Activated T-cell treated with anti-CD3 and anti-CD28 coated beads, Interleukin-2, amount 50 U/mL, for 48 hours (primary cell): ENCODE results near the gene EIF5AL1.
"Not testable (repeated sequence)": the region's sequence is repeated elsewhere in the genome, so short reads cannot be mapped to it uniquely, and the experiment has no call there.

Experiments
- DNase-seq, 2 experiments: peaks; one replicate each; pipeline ENCODE4 v3.0.0-alpha.2; 2020

EIF5AL1 gene

DNA sequence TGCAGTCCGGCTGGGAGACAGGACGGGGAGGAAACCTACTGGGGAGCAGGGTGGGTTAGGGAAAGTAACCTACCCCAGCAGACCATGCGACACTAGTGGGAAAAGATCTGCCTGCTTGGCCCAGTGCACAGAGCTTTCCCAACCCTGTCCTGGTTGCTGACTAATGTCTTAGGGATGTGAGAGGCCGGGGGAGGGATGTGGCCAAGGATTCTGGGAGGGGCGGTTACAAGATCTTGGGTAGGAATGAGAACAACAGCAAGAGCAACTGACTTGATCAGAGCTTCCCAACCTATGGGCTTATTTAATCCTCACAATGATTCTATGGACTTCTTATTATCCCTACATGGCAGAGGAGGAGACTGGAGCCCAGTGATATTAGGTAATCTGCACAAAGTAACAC, 24.0 kb upstream of the EIF5AL1 start:
- DNase-seq: no peak

DNA sequence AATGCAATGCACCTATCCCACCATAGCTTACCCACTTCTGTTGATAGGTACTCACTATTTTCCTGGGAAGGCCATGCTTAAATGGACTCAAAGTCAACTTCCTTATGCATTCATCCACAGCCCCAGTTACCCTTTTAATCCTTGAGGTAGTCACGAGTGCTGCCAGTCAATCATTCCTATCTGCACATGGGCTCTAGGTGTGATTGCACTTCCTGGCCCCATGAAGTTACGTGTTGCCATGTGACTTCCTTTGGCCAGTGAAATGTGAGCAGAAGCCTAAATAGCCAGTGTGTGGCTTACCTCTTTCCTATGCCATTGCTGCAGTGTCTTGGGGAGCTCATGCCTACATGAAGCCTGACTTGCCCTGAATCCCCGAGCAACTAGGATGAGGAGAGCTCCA, 23.5 kb upstream of the EIF5AL1 start:
- DNase-seq: no peak

DNA sequence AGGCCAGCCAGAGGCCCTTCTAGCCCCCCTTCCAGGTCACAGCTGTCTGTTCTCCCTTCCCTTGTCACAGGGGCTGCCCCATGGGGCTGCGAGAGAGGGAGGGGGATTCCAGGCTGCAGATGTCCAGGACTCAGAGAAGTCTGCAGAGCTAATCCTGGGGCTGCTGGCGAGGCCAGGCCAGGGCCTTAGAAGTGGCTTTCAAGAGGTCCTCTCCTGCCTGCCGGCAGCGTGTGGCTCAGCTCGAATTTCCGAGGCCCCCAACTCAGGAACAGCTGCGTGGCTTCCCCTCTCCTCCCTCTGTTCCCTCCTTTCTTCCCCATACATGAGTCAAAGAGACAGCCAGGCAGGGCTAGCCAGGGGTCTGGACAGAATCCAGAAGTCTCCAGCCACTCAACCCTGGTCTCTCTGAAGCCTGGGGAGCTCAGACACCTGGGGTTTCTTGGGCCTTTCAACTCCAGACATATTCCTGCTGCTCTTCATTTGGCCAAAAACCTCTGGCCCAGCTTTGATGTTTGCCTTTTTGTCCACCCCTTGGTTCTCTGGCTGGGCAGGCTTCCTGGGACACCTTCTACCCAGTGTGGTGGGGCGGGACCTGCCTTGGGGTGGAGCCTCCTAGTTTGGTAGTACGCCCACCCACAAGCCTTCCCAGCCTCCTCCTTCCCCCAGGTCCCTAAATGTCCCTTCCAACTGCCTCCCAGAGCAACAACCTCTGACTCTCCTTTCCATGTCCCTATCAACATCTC, 21.8 kb upstream of the EIF5AL1 start:
- DNase-seq: no peak

DNA sequence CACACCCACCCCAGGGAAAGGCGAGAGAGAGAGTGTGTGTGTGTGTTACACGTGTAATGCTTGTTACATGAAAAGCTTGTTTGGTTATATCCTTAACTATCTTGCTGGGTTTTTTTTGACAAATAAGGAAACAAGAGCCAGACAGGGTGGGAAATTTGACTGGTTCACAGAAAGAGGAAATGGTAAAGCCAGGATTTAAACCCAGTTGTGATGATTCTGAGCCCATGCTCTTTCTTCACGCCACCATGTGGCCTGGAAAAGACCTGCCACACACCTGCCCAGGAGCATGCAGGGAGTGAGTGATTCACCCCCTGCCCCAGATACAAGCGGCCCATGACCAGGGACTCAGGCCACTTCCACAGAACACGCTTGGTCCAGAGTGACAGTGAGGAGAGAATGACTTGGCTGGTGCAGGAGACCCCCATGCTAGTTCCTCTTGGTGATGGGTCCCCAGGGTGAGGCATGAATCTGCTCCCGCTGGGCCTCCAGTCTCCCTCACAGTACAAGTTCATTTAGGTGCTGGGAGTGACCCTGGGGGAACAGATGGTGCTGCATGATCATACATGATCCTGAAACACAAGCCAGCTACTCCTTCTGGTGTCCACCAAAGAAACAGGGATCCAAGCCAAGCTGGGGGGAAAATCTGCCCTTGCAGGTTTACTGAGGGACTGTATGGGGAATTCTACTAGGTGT, 21.0 kb upstream of the EIF5AL1 start:
- no peak for DNase-seq

DNA sequence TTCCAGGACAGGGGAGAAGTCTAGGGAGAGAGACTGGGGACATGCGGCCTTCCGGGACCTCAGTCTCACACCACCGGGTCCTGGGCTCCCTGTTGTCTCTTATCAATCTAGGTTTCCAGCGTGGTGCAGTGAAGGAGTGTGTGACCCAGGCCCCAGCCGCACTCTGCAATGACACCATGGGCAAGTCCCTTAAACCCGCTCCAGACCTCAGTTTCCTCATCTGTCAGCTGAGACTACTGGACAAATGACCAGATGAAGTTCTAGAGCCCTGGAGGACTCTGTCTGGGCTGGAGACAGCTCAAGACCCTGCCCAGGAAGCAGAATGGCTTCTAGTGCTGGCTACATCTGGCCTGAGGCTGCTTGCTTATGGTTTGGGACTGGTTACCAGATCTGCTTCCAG, 20.1 kb upstream of the EIF5AL1 start:
- no peak for DNase-seq

DNA sequence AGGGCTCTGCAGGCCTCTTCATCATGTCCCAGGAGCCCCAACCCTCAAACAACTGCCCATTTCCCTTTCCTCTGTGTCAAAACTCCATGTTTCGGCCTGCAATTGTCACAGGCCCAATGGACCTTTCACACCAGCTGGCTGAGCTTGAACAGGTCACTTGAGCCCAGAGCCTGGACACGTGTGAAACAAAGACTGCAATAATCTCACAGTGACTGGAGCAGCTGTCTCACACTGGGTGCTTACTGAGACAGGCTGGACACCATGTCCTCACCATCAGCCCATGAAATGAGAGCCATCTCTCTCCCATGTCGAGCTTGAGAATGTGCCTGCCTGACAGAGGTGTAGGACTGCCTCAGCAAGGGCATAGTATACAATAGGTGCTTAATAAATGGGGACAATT, 19.5 kb upstream of the EIF5AL1 start:
- DNase-seq: no peak

DNA sequence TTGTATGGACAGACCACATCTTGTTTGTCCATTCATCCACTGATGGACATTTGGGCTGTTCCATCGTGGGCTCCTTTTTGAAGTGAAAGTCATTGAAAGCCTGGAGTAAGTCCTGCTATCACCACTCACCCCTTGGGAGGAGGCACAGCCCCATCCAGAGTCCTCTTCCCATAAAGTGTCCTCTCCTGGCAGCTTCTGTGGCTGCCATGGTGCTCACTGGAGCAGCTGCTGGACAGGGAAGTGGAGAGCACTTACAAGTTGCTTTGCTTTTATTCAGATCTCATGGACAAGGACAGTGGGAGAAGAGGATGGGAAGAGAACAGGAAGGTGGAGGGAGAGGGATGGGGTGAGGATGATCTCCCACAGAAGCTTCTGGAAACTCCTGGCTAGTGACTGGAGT, 18.5 kb upstream of the EIF5AL1 start:
- DNase-seq: no peak

DNA sequence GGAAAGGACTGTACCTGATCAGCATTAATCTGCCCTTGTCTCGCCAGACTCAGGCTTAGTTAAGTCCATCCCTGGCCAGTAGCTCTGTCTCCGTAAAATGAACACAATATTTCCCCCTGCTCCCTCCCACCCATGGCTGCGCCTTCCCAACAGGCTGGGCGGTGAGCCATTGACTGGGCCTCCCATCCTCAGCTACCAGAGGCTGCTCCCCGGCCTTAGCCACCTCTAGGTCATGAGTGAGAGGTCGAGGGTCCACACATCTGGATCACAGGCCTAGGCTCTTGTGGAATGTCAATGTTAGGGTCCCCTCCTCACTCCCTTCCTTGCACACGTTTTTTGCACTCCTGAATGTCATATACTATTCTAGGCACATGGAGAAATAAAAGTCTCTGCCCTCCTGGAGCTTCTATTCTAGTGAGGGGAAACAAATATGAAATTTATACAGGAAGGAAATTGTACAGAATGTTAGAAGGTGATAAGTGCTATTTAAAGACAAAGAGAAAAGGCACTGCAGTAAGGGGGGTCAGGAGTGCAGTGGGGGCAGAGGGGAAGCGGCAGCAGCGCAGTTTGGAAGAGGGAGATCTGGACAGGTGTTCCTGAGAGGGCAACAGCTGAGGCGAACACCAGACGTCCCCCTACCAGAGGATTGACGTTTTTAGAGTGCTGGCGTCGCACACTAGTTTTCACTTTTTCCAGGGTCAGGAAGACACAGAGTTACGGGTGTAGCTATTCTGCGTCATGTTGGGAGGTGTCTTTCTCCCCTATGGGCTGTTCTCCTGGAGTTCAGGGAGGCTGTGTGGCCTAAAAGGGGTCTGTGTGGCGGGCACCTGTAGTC, 17.2 kb upstream of the EIF5AL1 start:
- DNase-seq: no peak

DNA sequence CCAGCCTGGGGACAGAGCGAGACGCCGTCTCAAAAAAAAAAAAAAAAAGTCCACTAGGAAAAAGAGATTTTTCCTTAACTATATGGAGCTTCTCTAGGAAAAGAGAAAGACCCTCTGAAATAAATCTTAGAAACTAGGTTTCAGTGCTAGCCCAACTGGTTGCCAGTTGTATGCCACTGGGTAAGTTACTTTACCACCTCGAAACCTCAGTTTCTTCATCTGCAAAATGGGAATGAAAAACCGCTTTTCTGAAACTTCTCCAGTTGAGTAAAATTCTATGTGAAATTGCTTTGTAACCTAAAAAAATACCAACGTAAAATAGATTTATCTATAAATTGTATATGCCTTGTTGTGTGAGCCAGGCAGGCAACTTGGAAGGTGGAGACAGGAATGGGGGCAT, 16.5 kb upstream of the EIF5AL1 start:
- DNase-seq: no peak

DNA sequence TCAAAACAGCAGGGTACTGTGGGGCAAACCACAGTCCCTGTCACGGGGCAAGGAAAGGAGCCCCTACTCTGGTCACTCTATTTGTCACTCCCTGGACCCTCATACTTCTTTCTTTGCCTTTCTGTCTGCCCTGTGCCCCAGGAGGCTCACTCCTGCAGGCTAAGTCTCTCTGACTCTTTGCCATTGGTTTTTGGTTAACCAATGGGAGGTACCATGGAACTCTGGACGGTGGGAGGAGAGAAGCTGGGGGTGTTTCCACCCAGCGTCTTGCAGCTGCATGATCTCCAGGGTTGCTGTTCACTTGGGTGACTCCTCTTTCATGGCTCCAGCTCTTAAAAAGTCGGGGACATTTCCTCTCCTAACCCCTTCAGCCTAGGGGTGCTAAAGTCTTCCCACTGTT, 15.4 kb upstream of the EIF5AL1 start:
- no peak for DNase-seq

DNA sequence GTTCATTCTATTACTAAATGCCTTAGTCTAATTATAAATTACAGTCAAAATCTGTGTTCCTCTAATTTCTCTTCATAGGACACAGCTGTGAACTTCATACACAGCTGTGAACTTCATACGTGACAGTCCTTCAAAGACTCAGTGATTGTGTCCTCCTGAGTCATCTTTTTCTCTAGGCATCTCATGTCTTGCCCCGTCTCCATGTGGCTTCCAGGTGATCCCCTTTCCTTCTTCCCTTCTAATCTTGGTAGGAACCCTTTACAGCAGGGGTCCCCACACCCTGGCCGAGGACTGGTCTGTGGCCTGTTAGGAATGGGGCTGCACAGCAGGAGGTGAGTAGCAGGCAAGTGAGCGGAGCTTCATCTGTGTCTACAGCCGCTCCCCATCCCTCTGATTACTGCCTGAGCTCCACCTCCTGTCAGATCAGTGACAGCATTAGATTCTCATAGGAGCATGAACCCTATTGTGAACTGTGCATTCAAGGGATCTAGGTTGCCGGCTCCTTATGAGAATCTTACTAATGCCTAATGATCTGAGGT, 14.0 kb upstream of the EIF5AL1 start:
- DNase-seq: no peak

DNA sequence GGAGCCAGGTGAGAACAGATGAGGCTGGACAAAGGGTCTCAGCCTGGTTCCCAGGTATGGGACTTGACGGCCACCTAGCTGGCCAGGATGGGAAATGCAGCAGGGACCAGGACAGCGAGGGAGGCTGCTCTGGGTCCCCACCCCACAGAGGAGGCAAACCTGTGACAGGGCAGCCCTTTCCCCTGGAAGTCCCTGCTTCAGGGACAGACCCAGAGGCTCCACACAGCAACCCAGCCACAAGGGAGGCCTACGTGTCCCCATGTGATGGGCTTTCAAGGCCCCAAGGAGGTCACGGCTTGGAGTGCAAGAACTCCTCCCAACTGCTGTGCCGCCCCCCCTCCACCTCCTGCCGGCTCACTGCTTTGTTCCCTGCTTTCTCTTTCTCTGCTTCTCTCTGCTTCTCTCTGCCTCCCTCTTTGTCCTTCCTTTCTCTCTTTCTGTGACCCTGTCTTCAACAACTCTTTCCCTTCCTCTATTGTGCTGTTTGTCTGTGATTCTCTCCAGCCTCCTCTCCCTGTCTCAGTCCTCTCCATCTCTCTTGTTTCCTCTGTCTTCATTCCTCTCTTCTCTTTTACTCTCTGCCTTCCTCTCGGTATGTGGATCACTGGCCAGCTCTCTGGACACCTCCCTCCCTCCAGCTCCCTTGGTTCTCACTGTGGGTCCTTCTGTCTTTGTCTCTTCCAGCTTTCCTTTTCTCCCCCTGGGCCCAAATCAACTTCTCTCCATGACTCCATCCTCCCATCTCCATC, 9.6 kb upstream of the EIF5AL1 start:
- no peak for DNase-seq

DNA sequence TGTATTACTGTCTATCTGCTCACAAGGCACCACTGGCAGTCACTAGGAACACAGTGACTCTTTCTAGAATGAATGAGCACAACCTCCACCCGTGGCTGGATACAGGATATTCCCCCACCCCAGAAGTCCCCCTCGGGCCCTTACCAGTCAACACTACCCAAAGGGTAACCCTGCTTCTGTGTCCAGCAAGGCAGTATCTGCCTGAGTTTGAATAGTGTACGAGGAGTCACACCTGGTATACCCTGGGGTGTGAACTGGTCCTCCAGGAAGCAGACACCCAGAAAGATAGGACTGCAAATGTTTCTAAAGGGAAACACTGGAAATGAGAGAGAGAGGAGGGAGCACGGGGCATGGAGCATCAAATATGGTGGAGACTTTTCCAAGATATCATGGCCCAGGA, 8.5 kb upstream of the EIF5AL1 start:
- DNase-seq: not testable (repeated sequence)

DNA sequence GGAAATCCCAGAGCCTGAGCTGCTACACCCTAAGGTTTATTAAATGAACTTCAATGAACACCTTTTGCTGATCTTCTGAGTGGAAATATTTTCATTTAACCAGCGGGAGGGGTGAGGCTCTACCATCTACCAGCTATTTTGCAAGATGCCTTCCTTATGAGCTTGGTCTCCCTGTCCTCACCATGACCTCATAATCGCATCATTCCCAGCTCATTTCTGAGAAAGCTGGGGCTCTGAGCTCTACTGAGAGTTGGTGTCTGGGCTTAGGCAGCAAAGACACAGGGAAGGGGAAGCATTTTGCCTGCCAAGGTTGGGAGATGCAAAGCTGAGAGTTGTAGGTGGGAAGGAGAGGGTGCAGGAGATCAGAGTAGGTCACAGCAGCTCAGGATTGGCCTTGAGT, 7.8 kb upstream of the EIF5AL1 start:
- not testable (repeated sequence) for DNase-seq

DNA sequence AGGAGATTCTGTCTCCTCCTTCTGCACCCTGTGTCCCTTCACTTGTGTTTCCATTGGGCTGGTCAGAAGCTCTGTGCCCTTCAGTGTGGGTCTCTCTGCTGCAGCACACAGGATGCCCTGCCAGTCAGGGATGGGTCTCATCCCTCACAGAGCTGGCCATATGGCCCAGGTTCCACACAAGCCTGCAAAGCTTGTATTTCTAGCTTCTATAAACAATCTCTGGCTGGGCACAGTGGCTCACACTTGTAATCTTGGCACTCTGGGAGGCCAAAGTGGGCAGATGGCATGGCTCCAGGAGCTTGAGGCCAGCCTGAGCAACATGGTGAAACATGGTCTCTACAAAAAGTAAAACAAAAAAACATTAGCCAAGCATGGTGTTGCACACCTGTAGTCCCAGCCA, 7.0 kb upstream of the EIF5AL1 start:
- not testable (repeated sequence) for DNase-seq

DNA sequence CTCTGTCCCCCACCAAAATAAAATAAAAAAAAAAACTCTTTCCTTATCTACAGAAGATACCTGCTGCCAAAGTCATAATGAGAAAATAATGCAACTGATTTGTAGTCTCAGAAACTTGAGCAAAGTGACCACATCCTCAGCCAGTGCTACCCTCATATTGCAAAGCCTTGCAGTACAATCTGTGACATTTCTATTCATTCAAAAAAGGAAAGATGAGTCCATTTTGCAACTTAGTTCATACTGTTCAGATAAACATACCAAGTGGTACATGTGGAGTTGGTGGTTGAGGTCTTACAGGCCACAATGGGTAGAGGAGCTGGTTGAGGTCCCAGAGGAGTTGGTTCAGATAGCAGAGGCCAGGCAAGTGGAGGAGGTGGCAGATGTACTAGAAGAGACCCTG, 6.5 kb upstream of the EIF5AL1 start:
- DNase-seq: no peak

DNA sequence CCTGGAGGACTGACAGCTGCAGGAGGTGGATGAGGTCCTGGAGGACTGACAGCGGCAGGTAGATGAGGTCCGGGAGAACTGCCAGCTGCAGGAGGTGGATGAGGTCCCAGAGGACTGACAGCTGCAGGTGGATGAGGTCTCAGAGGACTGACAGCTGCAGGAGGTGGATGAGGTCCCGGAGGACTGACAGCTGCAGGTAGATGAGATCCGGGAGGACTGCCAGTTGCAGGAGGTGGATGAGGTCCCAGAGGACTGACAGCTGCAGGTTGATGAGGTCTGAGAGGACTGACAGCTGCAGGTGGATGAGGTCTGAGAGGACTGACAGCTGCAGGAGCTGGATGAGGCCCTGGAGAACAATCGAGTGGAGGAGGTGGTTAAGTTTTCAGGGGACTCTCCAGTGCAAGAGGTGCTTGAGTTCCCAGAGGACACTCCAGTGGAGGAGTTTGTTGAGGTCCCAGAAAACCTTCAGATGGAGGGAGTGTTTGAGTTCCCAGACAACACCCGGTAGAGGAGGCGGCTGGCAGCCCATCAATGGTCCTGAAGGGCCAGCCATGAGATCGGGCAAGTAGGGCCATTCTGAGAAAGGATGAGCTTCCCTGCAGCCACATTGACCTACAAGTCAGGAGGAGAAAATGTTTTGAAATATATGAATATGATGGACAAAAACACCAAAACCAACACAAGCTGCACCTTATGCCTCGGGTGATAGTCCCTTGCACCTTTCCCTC, 4.7 kb upstream of the EIF5AL1 start:
- no peak for DNase-seq

DNA sequence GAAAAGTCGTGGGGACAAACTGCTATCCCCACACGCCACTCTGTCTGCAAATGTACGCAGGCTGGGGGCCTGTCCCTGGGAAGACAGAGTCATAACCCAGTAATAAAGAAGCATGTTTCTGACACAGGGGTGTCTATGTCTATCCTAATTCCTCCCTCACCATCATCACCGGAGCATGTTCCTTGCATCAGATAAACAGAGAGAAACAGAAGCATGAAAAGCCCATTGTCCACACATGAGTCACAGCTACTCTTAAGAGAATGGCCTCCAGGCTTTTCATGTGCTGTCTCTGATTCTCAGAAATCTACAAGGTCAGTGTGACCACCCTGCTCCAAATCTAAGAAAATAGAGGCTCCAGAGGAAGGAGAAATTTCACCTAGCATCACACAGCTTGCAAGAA, 4.1 kb upstream of the EIF5AL1 start:
- not testable (repeated sequence) for DNase-seq

DNA sequence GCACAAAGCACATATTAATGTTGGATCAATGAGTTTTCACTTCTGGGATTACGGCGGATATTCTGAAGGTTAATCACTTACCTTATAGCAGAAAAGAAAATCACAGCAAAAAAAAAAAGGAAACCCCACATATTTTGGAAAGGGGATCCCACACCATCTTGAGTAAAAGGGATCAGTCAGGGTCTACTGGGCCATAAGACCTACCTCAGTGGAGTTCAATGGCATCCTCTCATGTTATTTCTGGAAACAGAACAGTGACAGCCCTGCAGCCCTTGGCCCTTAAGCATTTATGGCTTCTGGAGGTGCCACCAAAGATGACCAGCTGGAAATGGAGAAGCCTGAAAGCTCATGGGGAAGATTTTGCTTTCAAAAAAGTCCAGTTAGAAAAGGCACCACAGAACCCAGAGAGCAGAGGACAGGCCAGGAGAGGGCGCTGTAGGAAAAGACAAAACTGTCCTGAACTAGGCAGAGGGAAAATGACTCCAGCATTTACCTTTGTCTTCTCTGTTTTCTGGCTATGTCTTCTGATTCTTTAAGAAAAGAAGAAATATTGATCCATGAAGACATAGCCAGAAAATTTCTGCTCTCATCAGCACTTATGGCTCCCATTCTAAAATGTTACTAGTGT, 2.9 kb upstream of the EIF5AL1 start:
- not testable (repeated sequence) for DNase-seq

DNA sequence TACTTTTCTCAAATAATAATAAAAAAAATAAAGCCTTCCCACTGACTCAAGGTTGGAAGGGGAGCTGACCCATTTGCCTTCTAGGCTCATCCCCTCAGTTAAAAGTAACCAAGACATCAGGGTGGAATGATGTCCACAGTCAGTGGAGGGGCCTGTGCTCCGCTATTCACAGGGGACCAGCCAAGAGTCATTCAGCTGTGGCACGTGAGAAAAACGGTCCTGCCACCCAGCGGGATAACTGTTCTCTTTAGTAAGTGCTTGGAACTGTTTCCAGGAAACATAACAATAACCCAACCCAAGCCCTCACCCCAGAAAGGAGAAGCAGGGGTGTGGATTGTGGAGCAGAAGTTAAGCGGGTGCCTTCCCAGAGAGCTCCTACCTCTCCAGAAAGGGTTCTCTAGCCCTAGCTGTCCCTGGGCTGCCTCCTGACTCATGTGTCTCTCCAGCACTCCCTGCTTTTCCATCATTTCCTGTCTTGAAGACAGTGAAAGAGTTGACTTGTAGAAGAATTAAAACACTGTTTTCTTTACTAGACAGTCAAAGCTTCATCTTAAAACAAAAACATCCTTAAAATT, 2.3 kb upstream of the EIF5AL1 start:
- DNase-seq: not testable (repeated sequence)

DNA sequence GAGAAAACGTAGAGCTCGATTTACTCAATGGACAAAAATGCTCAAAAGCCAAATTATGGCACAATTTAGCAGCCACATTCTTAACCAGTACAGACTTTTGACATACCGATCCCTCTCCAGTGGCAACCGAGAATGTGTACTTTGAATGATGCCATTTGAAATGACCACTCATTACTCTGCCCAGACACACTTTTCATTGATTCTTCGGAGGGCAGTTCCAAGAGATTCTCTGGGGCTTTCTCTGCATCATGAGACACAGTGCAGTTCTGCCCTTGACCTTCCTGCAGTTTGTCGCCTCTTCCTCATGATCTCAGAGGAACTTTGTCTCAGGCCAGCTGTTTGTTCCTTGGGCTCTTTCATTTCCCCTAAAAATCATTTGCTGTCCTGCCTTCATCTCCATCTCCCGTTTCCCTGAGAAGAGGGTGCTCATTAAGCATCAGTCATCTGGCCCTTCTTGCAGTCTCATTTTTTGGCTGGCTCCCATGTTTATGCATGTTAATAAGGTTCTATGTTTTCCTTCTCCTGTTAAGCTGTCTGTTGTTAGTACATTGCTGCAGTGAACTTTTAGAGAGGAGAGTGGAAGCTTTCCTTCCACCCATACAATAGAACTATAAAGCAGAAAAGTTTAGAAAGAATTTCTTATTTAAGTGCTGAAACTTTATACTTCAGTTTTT, 4.3 kb downstream of the EIF5AL1 start:
- DNase-seq: not testable (repeated sequence)
